Activated T-helper 2 cell treated with anti-CD3 and anti-CD28 coated beads, Interferon-gamma antibody, Interleukin-2, Interleukin-4, amounts not matched to agents 10 μg/mL and 5 μg/mL and 100 μg/mL, durations not matched to agents 14 hours and 24 hours and 36 hours (primary cell): ENCODE data around the gene ASF1A. TPM values are rescaled to one million over a fixed set of nuclear protein-coding genes. Genes with fewer than 3 reads are reported as not detected.
A peak's percentile ranks its signal among the peaks of the same experiment; 100 is the strongest.

Experiments used
- DNase-seq: peaks from one replicate; pipeline ENCODE4 v3.0.0; 2021; ENCODE audit warnings: low spot score
- H3K27ac Mint-ChIP-seq: one replicate; pipeline ENCODE4 v1.8.0; 2021; ENCODE audit warnings: mixed read lengths
- H3K27me3 Mint-ChIP-seq: one replicate; pipeline ENCODE4 v1.8.0; 2021; ENCODE audit warnings: low read depth, mixed read lengths
- H3K36me3 Mint-ChIP-seq: one replicate; pipeline ENCODE4 v1.8.0; 2021; ENCODE audit warnings: low read depth, mixed read lengths
- H3K4me1 Mint-ChIP-seq: one replicate; pipeline ENCODE4 v1.8.0; 2021; ENCODE audit warnings: low read depth, mixed read lengths
- H3K4me3 Mint-ChIP-seq: one replicate; pipeline ENCODE4 v1.8.0; 2021; ENCODE audit warnings: low read depth, mild to moderate bottlenecking, moderate library complexity, mixed read lengths
- H3K9me3 Mint-ChIP-seq: one replicate; pipeline ENCODE4 v1.8.0; 2021; ENCODE audit warnings: mixed read lengths
- intact Hi-C: fragments of 100-400 bp; cut with micrococcal nuclease; formaldehyde crosslinking; loops from one replicate; pipeline ENCODE4 v1.15.1; 2023
- total RNA-seq: library from RNA; stranded (reverse); gene quantifications from 2 replicates; pipeline ENCODE4 v1.2.3, GENCODE V29; 2022

Gene ASF1A
- total RNA-seq, 1 donor from 2014 or later = 33.9 TPM

DNA sequence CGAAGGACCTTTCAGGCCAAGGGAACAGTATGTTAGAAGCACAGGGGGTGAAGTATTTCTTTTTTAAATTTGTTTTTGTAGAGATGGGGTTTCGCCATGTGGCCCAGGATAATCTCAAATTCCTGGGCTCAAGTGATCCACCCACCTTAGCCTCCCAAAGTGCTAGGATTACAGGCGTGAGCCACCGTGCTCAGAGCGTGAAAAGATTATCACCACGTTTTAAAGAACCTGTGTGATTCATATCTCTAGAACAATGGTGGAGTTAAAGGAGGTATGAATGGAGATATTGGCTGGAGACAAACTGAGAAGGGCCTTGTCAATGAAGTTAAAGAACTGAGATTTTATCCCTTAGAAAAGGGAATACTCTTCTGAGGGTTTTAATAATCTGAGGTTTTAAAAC, 9.7 kb downstream of the ASF1A start:
- Mint-ChIP-seq H3K27ac (peak overlapping the region; percentile 48), H3K27me3 (no peaks in the 10 kb centered on the region), H3K4me1 (peaks cover 60% of the 10 kb centered on the region), H3K36me3 (peaks cover 88% of the 10 kb centered on the region), H3K4me3 (no peak overlapping the region), H3K9me3 (no peaks in the 10 kb centered on the region)
- intact Hi-C loops = no loop called here
- no peak for DNase-seq

DNA sequence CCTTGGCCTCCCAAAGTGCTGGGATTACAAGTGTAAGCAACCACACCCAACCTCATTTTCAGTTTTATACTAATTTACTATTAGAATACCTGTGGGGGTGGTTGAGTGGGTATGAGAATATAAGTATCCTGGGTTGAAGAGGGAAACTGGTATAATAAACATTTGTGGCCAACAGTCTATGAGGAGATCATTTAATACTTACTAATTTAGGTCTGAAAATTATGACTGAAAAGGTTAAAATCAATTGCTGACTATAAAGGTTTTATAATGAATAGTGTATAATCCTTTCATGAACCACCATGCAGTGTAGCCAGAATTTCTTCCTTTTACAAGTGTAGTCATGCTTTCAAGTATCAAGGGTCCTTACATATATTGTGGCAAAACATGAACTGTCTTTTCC, 11.1 kb downstream of the ASF1A start:
- Mint-ChIP-seq H3K9me3 (no peaks in the 10 kb centered on the region), H3K27me3 (no peaks in the 10 kb centered on the region)
- intact Hi-C loops = no loop called here

DNA sequence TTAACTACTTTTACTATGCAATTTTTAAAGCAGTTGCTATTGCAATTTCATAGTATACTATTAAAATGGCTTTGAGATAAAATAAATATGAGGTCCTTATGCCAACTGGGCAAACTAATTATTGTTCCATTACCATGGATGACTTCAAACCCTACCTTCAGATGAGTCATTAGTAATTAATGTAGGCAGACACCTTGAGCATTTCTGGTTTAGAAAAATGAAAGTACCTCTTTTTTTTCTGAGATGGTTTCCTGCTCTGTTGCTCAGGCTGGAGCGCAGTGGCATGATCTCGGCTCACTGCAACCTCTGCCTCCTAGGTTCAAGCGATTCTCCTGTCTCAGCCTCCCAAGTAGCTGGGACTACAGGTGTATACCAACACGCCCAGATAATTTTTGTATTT, 11.9 kb downstream of the ASF1A start:
- Mint-ChIP-seq H3K4me1 (peaks cover 43% of the 10 kb centered on the region), H3K27ac (peak overlapping the region; percentile 62), H3K36me3 (peaks cover 84% of the 10 kb centered on the region), H3K27me3 (no peaks in the 10 kb centered on the region), H3K4me3 (no peak overlapping the region), H3K9me3 (no peaks in the 10 kb centered on the region)
- no peak for DNase-seq
- intact Hi-C loops = no loop called here

More for the DNA sequence above, 11.1 kb downstream of the ASF1A start:
- DNase-seq = no peak
- Mint-ChIP-seq H3K4me3 (no peak overlapping the region), H3K36me3 (peaks cover 84% of the 10 kb centered on the region), H3K4me1 (peaks cover 51% of the 10 kb centered on the region), H3K27ac (no peak overlapping the region)

DNA sequence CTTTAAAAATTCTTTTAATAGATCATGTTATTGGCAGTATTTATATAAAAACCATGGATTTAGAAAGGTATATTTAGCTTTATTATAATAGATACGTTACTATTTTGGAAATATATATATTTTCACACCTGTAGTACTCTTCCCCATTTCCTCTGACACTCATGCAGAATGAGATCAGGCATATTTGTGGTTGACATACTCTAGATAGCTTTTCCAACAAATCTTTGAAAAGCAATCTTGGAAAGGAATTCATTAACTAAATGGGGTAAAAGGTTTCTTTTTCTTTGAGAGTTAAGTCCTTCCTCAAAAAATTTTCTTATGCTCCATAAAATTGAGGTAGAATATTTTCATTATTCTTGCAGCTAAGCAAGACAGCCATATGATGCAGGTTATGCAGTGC, 14.5 kb downstream of the ASF1A start:
- Mint-ChIP-seq H3K4me3 (no peak overlapping the region), H3K36me3 (peaks cover 75% of the 10 kb centered on the region), H3K9me3 (no peaks in the 10 kb centered on the region), H3K27me3 (no peaks in the 10 kb centered on the region), H3K27ac (no peak overlapping the region), H3K4me1 (peaks cover 23% of the 10 kb centered on the region)
- DNase-seq = no peak
- intact Hi-C loops = loop anchor here (2.0 kb wide), 1 partner anchor 14 kb away; no protein-coding TSS in a partner anchor

DNA sequence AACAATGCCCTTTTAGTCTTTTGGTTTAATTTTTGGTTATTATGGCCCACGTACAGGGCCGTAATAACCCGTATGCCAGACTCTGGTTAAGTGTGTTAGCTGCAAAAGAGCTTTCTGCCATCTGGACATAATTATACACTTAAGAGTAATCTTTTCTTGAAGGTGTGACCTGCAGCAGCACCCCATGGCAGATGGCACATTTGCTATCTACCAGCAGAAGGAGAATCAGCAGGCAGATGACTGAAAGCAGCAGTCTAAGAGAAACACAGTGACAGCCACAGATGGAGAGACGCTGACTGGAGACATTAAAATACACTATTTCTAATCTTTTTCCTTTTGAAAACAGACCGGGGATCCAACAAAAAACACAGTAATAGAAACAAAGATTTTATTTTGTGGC, 18.7 kb downstream of the ASF1A start:
- H3K4me3 Mint-ChIP-seq = no peak overlapping the region
- H3K27ac Mint-ChIP-seq = no peak overlapping the region
- no peaks in the 10 kb centered on the region for H3K9me3 Mint-ChIP-seq
- H3K27me3 Mint-ChIP-seq = no peaks in the 10 kb centered on the region
- DNase-seq = no peak
- H3K4me1 Mint-ChIP-seq = peaks cover 5% of the 10 kb centered on the region
- H3K36me3 Mint-ChIP-seq = peaks cover 68% of the 10 kb centered on the region
- intact Hi-C loops = no loop called here

DNA sequence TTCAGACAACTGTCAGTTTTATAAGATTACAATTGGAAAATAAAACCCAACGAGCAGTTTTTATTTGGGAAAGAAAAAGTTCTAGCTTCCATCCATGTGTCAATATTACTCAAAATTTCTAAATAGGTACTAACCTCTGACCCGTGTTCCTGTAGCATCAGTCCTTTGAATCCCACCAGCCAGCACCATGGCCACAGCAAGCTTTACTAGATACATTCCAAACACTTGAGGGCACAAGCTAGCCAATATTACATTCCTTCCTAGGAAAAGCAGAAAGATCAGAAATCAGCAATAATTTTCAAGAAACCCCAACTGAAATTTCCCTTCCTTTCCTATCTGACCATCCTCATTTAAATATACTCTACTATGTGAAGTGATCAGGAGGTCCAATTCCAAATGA, 19.2 kb downstream of the ASF1A start:
- H3K27ac Mint-ChIP-seq = no peak overlapping the region
- H3K4me3 Mint-ChIP-seq = no peak overlapping the region
- no peaks in the 10 kb centered on the region for H3K9me3 Mint-ChIP-seq
- DNase-seq = no peak
- intact Hi-C loops = no loop called here
- H3K36me3 Mint-ChIP-seq = peaks cover 66% of the 10 kb centered on the region
- H3K4me1 Mint-ChIP-seq = peaks cover 5% of the 10 kb centered on the region
- H3K27me3 Mint-ChIP-seq = no peaks in the 10 kb centered on the region

DNA sequence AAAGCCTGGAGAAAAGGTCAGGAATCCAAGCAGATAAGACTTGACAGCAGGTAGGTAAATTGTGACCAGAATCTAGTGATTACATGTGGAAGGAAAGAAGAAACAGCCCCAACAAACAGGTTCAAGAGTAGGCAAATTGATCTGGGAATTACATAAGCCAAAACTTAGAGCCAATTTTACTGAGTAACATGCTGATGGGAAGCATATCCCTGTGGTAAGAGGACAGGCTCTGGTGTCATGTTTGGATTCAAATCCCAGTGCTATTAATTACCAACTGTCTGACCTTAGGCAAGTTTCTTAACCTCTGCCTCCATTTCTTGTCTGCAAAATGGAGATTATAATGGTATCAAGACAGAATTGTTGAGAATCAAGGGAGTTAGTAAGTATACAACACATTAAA, 20.6 kb downstream of the ASF1A start:
- H3K27ac Mint-ChIP-seq = no peak overlapping the region
- no peaks in the 10 kb centered on the region for H3K9me3 Mint-ChIP-seq
- peaks cover 2% of the 10 kb centered on the region for H3K4me1 Mint-ChIP-seq
- H3K4me3 Mint-ChIP-seq = no peak overlapping the region
- H3K27me3 Mint-ChIP-seq = no peaks in the 10 kb centered on the region
- intact Hi-C loops = no loop called here
- peaks cover 66% of the 10 kb centered on the region for H3K36me3 Mint-ChIP-seq
- no peak for DNase-seq

DNA sequence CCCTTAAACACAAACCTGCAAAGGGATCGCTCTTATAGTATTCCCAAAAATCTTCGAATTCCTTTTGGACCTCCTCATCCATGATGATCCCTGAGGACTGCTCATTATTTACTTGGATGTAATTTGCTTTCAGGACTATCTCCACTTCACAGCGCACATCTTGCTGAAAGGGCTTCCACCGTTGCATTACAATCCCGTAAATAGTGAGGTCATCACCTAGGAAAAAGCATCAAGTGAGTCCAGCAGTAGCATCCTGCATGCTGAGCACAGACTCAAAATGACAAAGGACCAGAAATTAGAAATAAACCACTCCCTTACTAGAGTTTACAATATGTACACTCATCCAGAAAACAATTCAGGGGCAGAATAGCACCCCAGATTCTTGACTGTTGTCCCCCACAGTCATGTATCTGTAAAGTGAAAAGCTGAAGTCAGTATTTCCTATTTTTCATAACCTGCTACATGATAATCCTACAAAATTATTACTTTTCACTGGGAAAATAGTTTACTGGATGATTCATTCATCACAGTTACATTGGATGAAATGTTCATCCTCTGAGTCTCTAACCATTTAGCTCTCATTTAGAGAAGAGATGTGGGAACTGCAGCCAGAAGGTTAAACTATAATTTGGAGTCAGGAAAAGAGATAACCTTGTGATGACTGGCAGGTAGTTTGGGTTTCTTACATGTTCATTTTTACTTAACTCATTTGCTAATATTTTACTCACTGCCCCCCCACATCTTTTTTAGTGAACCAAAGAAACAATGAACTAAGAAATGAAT, 23.8 kb downstream of the ASF1A start:
- Mint-ChIP-seq H3K36me3 (peaks cover 78% of the 10 kb centered on the region), H3K27me3 (no peaks in the 10 kb centered on the region), H3K4me1 (peaks cover 4% of the 10 kb centered on the region), H3K4me3 (no peak overlapping the region), H3K27ac (no peak overlapping the region), H3K9me3 (no peaks in the 10 kb centered on the region)
- intact Hi-C loops = no loop called here
- DNase-seq = no peak

DNA sequence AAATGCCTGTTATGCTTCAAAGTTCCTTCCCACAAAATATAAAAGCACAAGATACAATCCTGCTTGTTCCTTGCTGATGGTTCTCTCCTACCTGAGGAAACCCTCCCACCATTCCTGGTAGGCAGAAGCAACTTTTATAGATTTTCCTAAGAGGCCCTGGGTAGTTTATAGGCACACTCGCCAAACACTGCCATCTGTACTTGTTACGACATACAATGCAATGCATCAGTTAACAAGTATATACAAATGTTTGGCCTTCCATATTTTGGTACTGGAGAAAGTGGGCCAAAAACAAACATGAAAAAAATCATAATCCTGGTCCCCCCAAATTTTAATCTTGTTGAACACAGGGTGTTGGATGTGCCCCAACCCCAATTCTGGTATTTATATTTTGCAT, 24.4 kb downstream of the ASF1A start:
- no peaks in the 10 kb centered on the region for H3K9me3 Mint-ChIP-seq
- intact Hi-C loops = no loop called here
- peaks cover 4% of the 10 kb centered on the region for H3K4me1 Mint-ChIP-seq
- H3K27me3 Mint-ChIP-seq = no peaks in the 10 kb centered on the region
- peaks cover 73% of the 10 kb centered on the region for H3K36me3 Mint-ChIP-seq
- DNase-seq = no peak
- H3K27ac Mint-ChIP-seq = no peak overlapping the region
- H3K4me3 Mint-ChIP-seq = no peak overlapping the region

DNA sequence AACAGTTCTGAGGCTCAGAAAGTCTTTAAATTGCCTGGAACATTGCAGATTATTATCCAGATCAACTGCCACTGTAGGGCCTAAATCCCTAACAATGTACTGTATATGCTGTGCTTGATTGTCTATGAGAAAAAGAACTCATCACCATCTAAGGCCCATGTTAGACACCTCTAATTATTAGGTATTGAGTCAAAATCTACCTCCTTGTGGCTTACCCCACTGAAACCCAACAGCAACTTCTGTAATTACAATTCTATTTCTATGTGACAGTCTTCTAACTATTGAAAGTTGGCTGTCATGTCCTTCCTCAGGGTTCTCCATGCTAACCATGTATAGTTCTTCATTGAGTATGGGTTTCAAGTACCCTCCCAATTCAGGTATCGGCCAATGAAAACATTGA, 27.1 kb downstream of the ASF1A start:
- H3K36me3 Mint-ChIP-seq = peaks cover 70% of the 10 kb centered on the region
- no peaks in the 10 kb centered on the region for H3K27me3 Mint-ChIP-seq
- no peaks in the 10 kb centered on the region for H3K9me3 Mint-ChIP-seq
- H3K27ac Mint-ChIP-seq = no peak overlapping the region
- H3K4me1 Mint-ChIP-seq = peaks cover 6% of the 10 kb centered on the region
- H3K4me3 Mint-ChIP-seq = no peak overlapping the region
- DNase-seq = no peak
- intact Hi-C loops = no loop called here

DNA sequence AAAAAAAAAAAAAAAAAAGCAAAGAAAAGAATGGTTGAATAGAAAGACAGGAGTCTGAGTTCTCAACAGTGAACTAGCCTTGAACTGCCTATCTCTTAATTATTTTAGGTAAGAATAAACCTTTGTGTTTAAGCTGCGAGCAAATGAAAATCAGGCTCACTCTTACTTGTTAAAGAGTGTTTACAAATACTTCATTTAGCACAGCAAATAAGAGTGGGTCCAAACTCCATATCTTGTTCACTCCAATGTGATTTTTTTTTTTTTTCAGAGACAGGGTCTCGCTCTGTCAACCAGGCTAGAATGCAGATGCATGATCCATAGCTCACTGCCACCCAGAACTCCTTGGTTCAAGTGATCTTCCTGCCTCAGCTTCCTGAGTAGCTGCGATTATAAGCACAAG, 29.1 kb downstream of the ASF1A start:
- intact Hi-C loops = loop anchor here (2.0 kb wide), 1 partner anchor 14 kb away; no protein-coding TSS in a partner anchor
- Mint-ChIP-seq H3K4me1 (peaks cover 10% of the 10 kb centered on the region), H3K4me3 (no peak overlapping the region), H3K9me3 (no peaks in the 10 kb centered on the region), H3K27me3 (no peaks in the 10 kb centered on the region), H3K27ac (no peak overlapping the region), H3K36me3 (peaks cover 71% of the 10 kb centered on the region)
- DNase-seq = no peak

DNA sequence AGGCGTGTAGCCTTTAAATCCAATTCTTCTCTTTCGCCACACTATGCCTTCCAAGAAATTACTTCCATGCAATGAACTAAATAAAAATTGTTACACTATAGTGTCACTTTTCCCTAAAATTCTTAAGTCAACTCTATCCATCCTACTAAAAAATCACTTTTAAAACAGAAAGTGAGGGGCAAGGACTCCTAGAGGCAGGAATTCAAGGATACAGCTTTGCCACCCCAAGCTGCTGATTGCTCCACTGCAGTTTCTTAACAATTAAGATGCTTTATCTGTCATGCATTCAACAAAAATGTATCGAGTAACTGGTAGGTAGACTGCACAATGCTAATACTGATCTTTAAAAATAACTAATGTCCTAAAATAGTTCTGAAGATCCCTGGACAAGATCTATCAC, 36.7 kb downstream of the ASF1A start:
- DNase-seq = no peak
- intact Hi-C loops = loop anchor here (10.0 kb wide), 1 partner anchor 414 kb away; the partner anchor contains the start of gene MAN1A1
- Mint-ChIP-seq H3K36me3 (peaks cover 43% of the 10 kb centered on the region), H3K27me3 (no peaks in the 10 kb centered on the region), H3K9me3 (peaks cover under 1% of the 10 kb centered on the region), H3K27ac (no peak overlapping the region), H3K4me1 (peaks cover 28% of the 10 kb centered on the region), H3K4me3 (no peak overlapping the region)

DNA sequence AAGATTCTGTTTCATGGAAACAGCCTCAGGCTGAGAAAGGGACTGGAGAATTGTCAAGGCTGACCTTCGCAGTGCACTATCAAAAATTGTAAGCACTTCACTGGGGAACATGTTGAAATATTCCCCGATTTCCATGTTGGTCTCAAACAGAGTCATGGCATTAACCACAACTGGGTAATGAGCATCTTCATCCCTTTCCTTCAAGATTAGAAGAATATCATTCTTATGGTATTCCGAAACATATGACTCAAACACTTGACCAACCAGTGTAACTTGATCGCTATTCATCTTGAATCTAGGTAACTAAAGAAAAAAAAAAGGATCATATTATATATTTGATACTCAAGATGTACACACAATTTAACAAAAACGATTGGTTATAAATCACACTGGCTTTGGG, 37.5 kb downstream of the ASF1A start:
- H3K36me3 Mint-ChIP-seq = peaks cover 40% of the 10 kb centered on the region
- no peak for DNase-seq
- H3K4me1 Mint-ChIP-seq = peaks cover 30% of the 10 kb centered on the region
- H3K4me3 Mint-ChIP-seq = no peak overlapping the region
- intact Hi-C loops = loop anchor here (10.0 kb wide), 1 partner anchor 413 kb away; the partner anchor contains the start of gene MAN1A1
- peaks cover 6% of the 10 kb centered on the region for H3K9me3 Mint-ChIP-seq
- no peak overlapping the region for H3K27ac Mint-ChIP-seq
- H3K27me3 Mint-ChIP-seq = no peaks in the 10 kb centered on the region
